CD8-positive, alpha-beta memory T cell (primary cell): ENCODE data around the gene CST7. TPM values are rescaled to one million over a fixed set of nuclear protein-coding genes. Genes with fewer than 3 reads are reported as not detected.

ENCODE experiments used
- polyA plus RNA-seq: library from polyadenylated mRNA; unstranded; fragments of 300-500 nt; fragmentation: Illumina TruSeq; gene quantifications from one replicate; pipeline ENCODE4 v1.2.3, GENCODE V29; 2021
- total RNA-seq, 2 experiments: library from RNA; stranded (reverse); gene quantifications; one replicate each; pipeline ENCODE4 v1.2.3, GENCODE V29; 2021

The CST7 gene
- total and polyA plus RNA-seq, 3 experiments from 2014 or later: 124 to 889 (median 131) TPM

Other genes with a start within 250 kb of the CST7 start
- gene APMAP, start 43.5 kb downstream of the CST7 start, total RNA-seq: 10 to 100 TPM; 82.5 to 83.6 TPM
- 228 TPM for gene APMAP, start 43.5 kb downstream of the CST7 start, polyA plus RNA-seq
- 10 to 100 TPM; 24.5 to 24.8 TPM for gene ACSS1, start 108.9 kb downstream of the CST7 start, total RNA-seq
- 59.6 TPM for gene ACSS1, start 108.9 kb downstream of the CST7 start, polyA plus RNA-seq
- not detected for gene VSX1, start 132.9 kb downstream of the CST7 start, total RNA-seq
- not detected for gene VSX1, start 132.9 kb downstream of the CST7 start, polyA plus RNA-seq
- gene ENTPD6, start 246.4 kb downstream of the CST7 start, total RNA-seq: 10 to 100 TPM; 44.2 to 47.0 TPM
- 36.2 TPM for gene ENTPD6, start 246.4 kb downstream of the CST7 start, polyA plus RNA-seq